KG1 (cell line): ENCODE data around the gene PDE4D.
"Not testable (repeated sequence)": the region's sequence is repeated elsewhere in the genome, so short reads cannot be mapped to it uniquely, and the experiment has no call there.

Source experiments
- DNase-seq: peaks from one replicate; lab custom pipeline; 2025; lab: John Stamatoyannopoulos, UW

Gene PDE4D

GRCh38 chr5:59001716-59002115 is 891.8 kb downstream of the PDE4D start:
- no peak for DNase-seq

- no peak for DNase-seq
Measured at GRCh38 chr5:59001154-59001553, 892.4 kb downstream of the PDE4D start.

GRCh38 chr5:59000211-59000610 is 893.3 kb downstream of the PDE4D start:
- no peak for DNase-seq

GRCh38 chr5:58999804-59000203 is 893.7 kb downstream of the PDE4D start:
- DNase-seq, result no peak

- DNase-seq, result no peak
Measured at GRCh38 chr5:58998544-58998943, 895.0 kb downstream of the PDE4D start.

- not testable (repeated sequence) for DNase-seq
Measured at GRCh38 chr5:58995779-58996178, 897.7 kb downstream of the PDE4D start.

DNA sequence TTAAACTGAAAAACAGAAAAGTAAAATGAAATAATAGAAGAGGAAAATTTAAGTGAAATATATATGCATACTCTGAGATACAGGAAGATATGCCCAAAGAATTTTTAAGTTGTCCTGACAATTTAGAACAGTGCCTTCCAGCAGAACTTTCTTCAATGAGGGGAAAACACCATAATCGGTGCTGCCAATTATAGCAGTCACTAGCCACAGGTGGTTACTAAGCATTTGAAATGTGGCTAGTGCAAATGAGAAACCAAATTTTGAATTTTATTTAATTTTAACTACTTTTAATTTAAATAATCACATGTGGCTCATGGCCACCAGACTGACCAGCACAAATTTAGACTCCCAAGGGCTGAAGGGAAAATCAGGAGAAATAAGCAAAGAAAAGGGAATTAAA is 900.1 kb downstream of the PDE4D start:
- no peak for DNase-seq

DNA sequence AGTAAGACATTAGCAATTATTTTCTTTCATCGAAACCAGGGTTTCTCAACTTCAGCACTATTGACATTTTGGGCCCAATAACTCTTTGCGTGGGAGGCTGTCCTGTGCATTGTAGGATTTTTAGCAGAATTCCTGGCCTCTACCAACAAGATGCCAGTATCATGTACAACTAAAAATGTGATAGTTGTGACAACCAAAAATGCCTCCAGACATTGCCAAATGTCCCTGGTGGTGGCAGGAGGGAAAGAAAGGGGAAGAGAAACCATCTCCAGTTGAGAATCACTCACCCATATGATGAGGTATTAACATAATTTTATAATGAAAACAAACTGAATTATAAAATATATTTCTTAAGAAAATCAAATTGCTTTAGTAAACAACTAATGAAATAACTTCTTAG is 904.6 kb downstream of the PDE4D start:
- DNase-seq, result no peak

DNA sequence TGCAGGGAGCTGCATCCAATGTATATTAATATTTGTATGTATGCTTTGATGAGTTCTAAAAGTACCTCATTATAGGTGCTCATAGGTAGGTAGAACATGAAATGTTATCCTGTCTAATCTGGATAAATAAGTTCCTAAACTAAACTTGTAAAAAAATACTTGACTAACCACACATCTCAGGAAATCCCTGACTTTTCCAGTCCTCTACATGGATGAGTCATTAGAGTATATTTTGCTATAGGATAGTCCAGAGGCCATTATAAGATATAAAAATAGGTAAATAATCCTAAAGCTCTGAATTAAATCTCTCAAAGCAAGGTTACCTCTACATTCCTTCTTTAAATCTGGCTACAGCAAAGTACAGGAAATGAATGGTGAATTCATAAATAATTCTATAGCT is 906.3 kb downstream of the PDE4D start:
- DNase-seq, result no peak

GRCh38 chr5:58986281-58986680 is 907.2 kb downstream of the PDE4D start:
- no peak for DNase-seq

GRCh38 chr5:58985759-58986158 is 907.8 kb downstream of the PDE4D start:
- no peak for DNase-seq

DNA sequence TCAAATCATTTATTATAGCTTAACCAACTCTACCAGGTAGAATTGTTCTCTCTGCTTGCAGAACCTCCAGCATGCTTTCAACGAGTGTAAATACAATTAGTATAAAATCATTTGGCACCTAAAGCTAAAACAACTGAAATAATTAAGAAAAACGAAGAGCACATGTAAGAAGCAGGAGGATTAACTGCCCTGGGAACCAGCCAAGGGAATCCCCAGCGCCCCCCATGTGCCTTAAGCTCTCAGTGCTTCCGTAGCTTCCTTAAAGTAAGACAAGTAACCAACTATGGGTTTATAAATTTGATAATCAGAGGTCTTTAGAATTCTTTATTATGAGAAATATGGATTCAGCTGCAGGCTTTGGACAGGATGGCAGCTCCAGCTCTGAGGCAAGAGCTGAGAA is 908.2 kb downstream of the PDE4D start:
- no peak for DNase-seq

GRCh38 chr5:58983526-58984452 is 909.7 kb downstream of the PDE4D start:
- no peak for DNase-seq

DNA sequence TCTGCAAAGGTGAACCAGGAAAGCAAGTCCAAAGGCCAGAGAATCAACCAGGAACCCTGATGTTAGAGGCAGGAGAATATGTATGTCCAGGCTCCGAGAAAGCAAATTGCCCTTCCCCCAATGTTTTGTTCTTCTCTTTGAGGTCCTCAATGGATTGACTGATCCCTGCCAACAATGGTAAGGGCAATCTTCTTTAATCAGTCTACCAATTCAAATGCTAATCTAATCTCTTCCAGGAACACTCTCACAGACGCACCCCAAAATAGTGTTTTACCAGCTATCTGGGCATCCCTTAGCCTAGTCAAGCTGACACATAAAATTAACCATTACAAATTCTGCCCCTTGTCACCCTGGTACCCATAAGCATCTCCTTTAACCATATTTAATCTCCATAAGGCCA is 912.6 kb downstream of the PDE4D start:
- no peak for DNase-seq

DNA sequence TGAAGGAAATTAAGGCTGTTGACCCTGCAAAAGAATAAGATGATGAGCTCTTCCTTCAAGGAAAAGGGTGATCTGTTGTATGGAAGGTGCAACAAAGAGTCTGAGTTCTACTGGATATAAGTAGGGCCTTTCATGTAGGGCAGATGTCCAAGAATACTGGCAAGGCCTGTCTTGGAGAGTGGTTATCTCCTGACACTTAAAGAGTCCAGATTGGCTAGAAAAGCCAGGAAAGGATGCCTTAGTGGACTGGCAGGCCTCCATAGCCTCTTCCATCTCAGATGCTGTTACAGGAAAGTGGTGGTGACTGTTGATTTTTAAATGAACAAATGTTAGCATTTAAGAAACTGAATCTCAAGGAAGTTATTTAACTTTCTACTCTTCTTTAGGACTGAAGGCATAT is 914.4 kb downstream of the PDE4D start:
- DNase-seq, result no peak

DNA sequence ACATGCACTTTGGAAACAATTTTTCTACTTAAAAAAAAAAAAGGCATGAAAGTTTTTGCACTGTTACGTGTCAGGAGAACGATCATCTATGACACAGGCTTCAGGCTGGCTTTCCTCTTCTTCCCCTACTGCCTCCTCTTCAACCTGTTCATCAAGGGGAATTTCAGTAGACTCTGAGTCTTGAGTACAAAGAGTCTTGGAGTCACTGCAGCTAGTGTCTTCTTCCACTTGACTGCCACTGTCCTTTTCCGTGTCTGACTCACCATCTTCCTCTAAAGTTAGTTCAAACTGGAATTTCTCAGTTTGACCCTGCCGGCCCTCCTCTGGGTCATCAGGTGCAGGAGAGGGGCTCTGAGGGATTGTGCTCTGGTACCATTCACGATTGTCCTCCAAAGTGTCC is 918.9 kb downstream of the PDE4D start:
- no peak for DNase-seq

DNA sequence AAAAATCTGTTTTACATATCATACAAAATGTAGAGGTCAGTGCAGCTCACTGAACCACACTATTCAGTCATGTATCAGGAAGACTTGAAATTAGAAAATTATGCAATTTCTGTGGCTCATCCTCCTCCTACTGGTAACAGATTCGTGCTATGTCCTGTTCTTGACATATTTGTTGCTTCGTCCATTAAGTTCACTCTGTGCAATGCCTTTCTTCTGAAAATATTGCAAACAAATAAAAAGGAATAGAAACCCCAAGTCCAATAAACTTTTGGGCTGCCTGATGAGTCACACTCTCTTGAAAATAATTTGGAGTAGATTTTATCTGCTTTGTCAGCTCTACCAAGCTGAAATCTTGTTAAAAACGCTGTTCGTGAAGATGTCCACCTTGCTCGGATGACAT is 919.4 kb downstream of the PDE4D start:
- no peak for DNase-seq

DNA sequence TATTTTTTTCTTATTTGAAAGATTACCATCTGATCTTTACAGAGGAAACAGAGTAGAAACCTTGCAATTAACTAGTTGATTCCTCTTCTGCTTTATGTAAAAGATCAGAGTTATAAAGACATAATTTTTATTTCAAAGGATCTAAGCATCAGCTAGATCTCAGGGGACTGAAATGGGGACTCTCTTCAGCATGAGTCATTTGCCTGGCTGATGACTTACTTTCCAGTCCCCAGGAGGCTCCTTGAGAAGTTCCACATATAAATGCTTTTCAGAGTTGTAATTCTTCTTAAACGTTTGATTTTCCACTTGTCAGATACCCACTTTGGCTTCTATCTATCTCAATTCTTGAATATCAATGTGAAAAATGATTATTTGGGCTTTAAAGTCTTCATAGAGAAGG is 921.2 kb downstream of the PDE4D start:
- DNase-seq, result no peak

DNA sequence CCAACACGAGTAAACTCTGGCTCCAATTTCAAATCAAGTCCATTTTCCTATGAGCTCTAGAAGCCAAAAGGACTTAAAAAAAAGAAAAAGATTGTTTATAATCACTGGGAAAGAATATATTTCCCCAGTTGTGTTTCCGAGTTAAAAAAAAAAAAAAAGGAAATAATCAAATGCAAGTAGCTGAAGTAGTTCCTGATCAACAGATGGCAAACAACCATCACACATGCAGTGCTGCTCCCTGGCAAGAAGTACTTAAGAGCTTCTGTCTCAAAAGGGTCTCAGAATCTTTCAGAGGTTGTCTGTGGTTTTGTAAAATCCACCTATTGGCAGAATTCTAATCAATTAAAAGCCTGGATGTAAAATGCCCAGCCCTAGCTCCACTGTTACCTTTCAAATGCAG is 922.8 kb downstream of the PDE4D start:
- no peak for DNase-seq

DNA sequence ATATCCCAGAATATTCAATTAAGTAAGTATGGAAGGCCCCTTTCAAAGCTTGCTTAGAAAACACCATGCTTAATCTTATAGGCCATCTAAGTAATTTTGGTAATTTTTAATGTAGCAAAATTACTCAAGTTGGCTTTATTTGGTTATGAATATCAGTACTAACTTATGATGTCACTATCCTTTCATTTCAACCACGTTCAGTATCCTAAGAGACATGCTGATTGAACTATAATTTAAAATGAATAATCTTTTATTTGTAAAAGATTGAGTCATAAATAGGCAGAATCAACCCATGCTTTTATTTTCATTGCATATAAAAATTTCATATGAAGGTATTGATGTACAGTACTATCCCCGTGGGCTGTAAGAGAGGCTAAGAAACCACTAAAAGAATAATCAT is 923.7 kb downstream of the PDE4D start:
- DNase-seq, result no peak

- DNase-seq, result no peak
Measured at GRCh38 chr5:58969253-58969652, 924.3 kb downstream of the PDE4D start.

DNA sequence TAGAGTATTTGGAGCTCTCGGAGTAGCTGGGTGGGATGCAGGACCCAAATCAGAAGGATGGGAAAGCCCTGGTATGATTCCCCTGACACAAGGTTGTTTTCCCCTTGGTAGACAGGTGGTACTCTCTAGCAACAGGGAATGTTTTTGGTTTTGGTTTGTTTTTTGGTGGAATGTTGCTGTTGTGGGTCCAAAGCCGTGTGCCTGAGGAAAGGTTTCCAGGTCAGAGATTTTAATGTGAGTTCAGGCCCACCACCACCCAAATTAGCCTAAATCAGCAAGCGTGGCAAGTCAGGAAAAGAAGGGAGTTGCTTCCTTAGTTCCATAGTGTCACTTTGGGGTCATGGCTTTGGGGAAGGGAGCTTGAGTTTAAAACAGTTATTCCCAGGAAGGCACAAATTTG is 925.2 kb downstream of the PDE4D start:
- no peak for DNase-seq

DNA sequence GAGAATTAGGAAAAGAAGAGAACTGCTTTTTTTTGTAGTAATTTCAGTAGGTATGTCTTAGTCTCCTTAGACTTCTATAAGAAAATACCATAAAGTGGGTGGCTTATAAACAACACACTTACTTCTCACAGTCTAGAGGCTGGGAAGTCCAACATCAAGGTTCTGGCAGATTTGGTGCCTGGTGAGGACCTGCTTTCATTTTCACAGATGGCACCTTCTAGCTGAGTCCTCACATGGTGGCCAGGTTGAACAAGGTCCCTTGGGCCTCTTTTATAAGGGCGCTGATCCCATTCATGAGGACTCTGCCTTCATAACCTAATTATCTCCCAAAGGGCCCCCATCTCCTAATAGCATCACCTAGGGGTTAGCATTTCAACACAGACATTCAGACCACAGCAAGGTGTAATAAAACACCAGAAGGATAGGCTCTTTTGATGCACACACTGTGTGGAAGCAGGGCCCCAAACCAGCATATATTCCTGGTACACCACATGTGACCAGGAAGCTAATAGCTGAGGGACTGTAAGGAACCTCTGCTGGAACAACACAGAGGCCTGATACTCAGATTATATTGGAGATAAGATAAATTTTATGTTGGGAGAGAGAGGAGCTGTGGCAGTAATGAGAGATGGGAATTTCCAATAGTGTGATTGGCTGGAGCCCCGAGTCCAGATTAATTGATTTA is 925.8 kb downstream of the PDE4D start:
- no peak for DNase-seq
